HUES48 (cell line): ENCODE data around the gene MYL10.

Source experiments
- H3K27ac ChIP-seq: one replicate; pipeline ENCODE4 v1.7.0; 2013; ENCODE audit warnings: low read depth, low read length, inconsistent platforms
- H3K27me3 ChIP-seq: 2 replicates; pipeline ENCODE4 v1.6.1; 2013; ENCODE audit warnings: mild to moderate bottlenecking, low read length; ENCODE audit not compliant: control insufficient read depth, insufficient read depth
- H3K36me3 ChIP-seq: 2 replicates; pipeline ENCODE4 v1.6.1; 2013; ENCODE audit warnings: low read length; ENCODE audit not compliant: control insufficient read depth, insufficient read depth
- H3K4me1 ChIP-seq: 2 replicates; pipeline ENCODE4 v1.6.1; 2013; ENCODE audit warnings: mild to moderate bottlenecking, low read length; ENCODE audit not compliant: control insufficient read depth, insufficient read depth
- H3K4me3 ChIP-seq: 2 replicates; pipeline ENCODE4 v1.5.1; 2013; ENCODE audit warnings: mild to moderate bottlenecking, low read depth, low read length
- H3K9ac ChIP-seq: 2 replicates; pipeline ENCODE4 v1.6.1; 2013; ENCODE audit warnings: mild to moderate bottlenecking, low read depth, low read length, moderate library complexity
- H3K9me3 ChIP-seq: 2 replicates; pipeline ENCODE4 v1.6.1; 2013; ENCODE audit warnings: low read length; ENCODE audit not compliant: control insufficient read depth, insufficient read depth

Gene MYL10

GRCh38 chr7:101595766-101596537 is 33.1 kb downstream of the MYL10 start:
- Histone ChIP-seq H3K27ac (no peak overlapping the region), H3K4me3 (no peak overlapping the region), H3K36me3 (no peaks in the 10 kb centered on the region), H3K9ac (no peak overlapping the region), H3K9me3 (no peaks in the 10 kb centered on the region), H3K27me3 (no peaks in the 10 kb centered on the region), H3K4me1 (no peaks in the 10 kb centered on the region)

- no peaks in the 10 kb centered on the region for H3K36me3 ChIP-seq
- no peak overlapping the region for H3K4me3 ChIP-seq
- H3K9me3 ChIP-seq: no peaks in the 10 kb centered on the region
- H3K4me1 ChIP-seq: no peaks in the 10 kb centered on the region
- no peaks in the 10 kb centered on the region for H3K27me3 ChIP-seq
- no peak overlapping the region for H3K9ac ChIP-seq
- H3K27ac ChIP-seq: no peak overlapping the region
Observed at GRCh38 chr7:101595246-101595645, 33.9 kb downstream of the MYL10 start.

DNA sequence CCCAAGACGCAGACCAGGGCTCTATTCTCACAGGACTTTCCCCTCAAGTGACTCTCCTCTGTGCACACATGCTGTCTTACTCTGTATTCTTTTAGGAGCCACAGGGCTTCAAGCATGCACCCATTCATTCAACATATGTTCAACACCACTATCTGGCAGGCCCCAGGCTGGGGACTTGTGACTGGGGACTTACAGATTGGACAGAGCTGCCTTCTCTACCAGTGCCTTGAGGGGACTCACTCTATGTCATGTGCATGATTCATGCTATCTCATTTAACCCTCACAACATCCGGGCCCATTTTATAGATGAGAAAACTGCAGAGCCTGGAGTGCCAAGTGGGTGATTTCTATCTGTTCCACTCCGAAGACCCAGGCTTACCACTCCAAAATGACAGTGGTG is 34.3 kb downstream of the MYL10 start:
- H3K36me3 ChIP-seq: no peaks in the 10 kb centered on the region
- no peaks in the 10 kb centered on the region for H3K4me1 ChIP-seq
- H3K4me3 ChIP-seq: no peak overlapping the region
- H3K27ac ChIP-seq: no peak overlapping the region
- H3K27me3 ChIP-seq: no peaks in the 10 kb centered on the region
- no peaks in the 10 kb centered on the region for H3K9me3 ChIP-seq
- H3K9ac ChIP-seq: no peak overlapping the region

DNA sequence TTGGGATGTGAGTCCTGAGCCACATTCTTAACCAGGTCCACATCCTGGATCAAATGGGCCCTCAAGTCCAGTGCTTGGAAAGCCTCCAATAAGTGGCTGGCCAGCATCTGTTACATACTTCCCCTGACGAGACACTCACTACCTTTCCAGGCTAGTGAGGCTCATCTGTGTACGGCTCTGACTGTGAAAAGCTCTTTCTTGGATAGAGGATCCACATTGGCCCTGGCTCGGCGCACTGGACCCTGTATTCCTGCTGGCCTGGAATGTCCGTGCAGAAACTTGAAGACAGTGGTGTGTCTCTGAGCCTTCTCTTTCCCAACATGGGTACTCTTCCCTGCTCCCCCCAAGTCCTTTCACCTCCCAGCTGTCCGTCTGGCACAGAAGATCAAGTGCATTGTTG is 35.5 kb downstream of the MYL10 start:
- Histone ChIP-seq H3K36me3 (no peaks in the 10 kb centered on the region), H3K4me1 (no peaks in the 10 kb centered on the region), H3K27me3 (no peaks in the 10 kb centered on the region), H3K9me3 (no peaks in the 10 kb centered on the region), H3K4me3 (no peak overlapping the region), H3K9ac (no peak overlapping the region), H3K27ac (no peak overlapping the region)

- Histone ChIP-seq H3K9me3 (no peaks in the 10 kb centered on the region), H3K4me1 (no peaks in the 10 kb centered on the region), H3K4me3 (no peak overlapping the region), H3K9ac (no peak overlapping the region), H3K36me3 (no peaks in the 10 kb centered on the region), H3K27ac (no peak overlapping the region), H3K27me3 (no peaks in the 10 kb centered on the region)
Observed at GRCh38 chr7:101591504-101591903, 37.6 kb downstream of the MYL10 start.

GRCh38 chr7:101590663-101591435 is 38.2 kb downstream of the MYL10 start:
- Histone ChIP-seq H3K9ac (no peak overlapping the region), H3K4me3 (no peak overlapping the region), H3K9me3 (no peaks in the 10 kb centered on the region), H3K27ac (no peak overlapping the region), H3K27me3 (no peaks in the 10 kb centered on the region), H3K4me1 (no peaks in the 10 kb centered on the region), H3K36me3 (no peaks in the 10 kb centered on the region)

DNA sequence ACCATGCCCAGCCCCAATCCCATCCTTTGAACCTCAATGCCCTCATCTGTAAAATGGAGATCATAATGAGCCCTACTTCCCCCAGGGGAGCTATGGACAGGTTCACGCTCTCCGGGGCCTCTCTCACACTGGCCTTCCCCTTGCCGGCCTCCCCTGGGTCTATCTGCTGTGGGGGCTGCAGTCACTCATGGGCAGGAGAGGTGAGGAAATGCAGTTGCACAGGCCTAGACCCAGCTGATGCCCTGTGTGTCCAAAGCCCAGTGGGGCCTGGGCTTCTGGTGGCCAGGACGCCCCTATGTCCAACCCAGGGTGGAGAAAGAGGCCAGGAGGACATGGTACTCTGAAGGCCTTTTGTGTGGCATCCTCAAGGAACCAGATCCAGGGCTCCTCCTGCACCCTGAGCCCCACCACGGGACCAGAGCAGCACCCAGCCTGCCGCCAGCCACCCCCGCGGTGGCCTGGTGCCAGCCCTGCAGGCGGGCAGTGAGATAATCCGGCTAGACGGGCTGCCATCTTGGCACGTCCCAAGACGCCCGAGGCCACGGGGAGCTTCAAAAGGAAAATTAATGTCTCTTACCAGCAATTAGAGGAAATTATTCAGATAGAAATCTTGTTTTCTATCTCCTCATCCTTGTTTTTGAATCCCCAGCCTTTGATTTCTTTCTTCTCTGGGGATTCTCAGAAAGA is 39.0 kb downstream of the MYL10 start:
- no peaks in the 10 kb centered on the region for H3K9me3 ChIP-seq
- H3K9ac ChIP-seq: no peak overlapping the region
- no peaks in the 10 kb centered on the region for H3K4me1 ChIP-seq
- H3K27ac ChIP-seq: no peak overlapping the region
- H3K36me3 ChIP-seq: no peaks in the 10 kb centered on the region
- no peaks in the 10 kb centered on the region for H3K27me3 ChIP-seq
- H3K4me3 ChIP-seq: no peak overlapping the region

DNA sequence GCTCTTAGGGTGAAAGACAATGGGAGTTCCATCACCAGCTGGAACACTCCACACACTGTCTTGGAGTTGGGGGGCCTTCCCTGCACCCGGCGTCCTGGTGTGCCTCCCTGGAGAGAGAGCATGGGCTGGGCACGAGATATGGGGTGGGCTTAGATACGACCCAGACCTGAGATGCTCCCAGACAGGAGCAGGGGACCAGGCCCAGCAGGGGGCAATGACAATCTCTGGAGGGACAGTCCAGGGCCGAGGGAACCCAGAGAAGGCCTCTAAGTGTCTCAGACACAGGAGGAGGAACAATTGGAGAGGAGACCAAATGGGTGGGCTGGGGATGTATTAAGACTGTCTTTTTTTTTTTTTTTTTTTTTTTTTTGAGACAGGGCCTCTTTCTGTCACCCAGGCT is 40.0 kb downstream of the MYL10 start:
- Histone ChIP-seq H3K9ac (no peak overlapping the region), H3K4me1 (no peaks in the 10 kb centered on the region), H3K27me3 (no peaks in the 10 kb centered on the region), H3K9me3 (no peaks in the 10 kb centered on the region), H3K27ac (no peak overlapping the region), H3K4me3 (no peak overlapping the region), H3K36me3 (no peaks in the 10 kb centered on the region)

DNA sequence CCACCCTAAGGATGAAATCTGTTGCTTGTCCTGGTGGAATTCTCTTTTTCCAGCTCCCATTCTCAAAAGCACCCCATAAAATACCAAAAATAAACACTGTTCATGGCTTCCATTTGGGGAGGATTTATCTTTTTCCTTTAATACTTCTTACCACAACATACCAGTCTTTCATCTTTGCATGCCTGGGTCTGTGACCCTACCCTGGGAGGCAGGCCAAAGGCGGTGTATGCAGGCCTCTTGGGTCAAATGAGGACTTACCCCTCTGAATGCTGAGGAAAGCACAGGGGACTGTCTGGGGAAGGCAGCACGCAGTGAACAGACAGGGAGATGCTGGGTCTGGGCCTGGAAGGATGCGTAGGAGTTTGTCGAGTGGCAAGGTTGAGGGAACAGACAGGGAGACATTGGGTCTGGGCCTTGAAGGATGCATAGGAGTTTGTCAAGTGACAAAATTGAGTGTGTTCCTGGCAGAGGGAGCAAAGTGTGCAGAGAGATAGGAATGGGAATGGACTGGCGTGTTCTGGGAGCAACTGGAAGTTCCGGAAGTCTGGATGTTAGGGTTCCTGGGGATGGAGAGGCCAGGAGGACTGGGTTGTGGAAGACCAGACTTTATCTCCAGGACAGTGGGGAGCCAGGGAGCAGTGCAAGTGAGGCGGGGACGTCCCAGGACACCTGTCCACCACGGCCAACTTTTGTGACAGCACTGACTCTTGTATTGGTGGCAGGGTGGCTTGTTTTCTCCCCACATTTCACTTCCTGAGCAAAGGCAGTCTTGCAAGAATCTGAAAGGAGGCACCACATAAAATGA is 40.8 kb downstream of the MYL10 start:
- Histone ChIP-seq H3K4me3 (no peak overlapping the region), H3K36me3 (no peaks in the 10 kb centered on the region), H3K9ac (no peak overlapping the region), H3K27me3 (no peaks in the 10 kb centered on the region), H3K27ac (no peak overlapping the region), H3K4me1 (no peaks in the 10 kb centered on the region), H3K9me3 (no peaks in the 10 kb centered on the region)

DNA sequence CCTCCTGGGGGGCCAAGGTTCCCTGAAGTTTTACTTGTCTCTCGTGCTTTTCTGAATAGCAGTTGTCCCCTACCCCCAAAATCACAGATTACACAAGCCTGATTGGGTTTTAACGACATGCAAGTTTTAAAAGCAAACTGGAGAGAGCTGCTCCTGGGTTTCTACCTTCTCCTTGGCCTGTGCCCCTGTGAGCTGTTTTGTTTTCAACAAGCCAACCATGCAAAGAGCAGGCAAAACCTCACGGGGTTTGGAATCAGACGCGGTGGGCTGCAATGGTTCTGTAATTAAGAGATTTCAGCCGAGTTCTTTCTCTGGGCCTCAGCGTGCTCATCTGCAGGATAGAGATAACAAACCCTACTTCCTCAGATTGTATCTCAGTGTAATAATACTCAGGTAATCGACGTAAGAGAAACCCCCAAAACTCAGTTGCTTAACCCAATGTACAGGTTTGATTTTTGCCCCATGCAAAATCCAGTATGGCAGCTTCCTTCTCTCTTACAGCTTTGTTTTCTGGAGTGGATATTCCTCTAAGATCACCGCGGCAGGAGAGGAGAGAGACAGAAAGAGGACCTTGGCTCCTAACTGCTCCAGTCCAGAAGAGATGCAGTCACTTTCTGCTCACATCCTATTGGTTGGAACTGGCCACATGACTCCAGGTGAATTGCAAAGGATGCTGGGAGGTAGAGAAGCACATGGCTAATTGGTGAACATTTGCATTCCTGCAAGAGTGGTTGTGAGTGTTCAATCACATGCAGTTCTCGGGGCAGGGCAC is 42.0 kb downstream of the MYL10 start:
- Histone ChIP-seq H3K4me1 (no peaks in the 10 kb centered on the region), H3K4me3 (no peak overlapping the region), H3K36me3 (no peaks in the 10 kb centered on the region), H3K9me3 (no peaks in the 10 kb centered on the region), H3K27ac (no peak overlapping the region), H3K9ac (no peak overlapping the region), H3K27me3 (no peaks in the 10 kb centered on the region)
